HG03558 (cell line): ENCODE measurements around the gene SLC4A11.

Experiments
- ATAC-seq: cut with Tn5 transposase; IDR thresholded peaks from one replicate; pipeline ENCODE4 v1.9.1; 2021; ENCODE audit warnings: moderate number of reproducible peaks; ENCODE audit not compliant: unreplicated experiment; ENCODE audit errors: extremely low read depth

The SLC4A11 gene

DNA sequence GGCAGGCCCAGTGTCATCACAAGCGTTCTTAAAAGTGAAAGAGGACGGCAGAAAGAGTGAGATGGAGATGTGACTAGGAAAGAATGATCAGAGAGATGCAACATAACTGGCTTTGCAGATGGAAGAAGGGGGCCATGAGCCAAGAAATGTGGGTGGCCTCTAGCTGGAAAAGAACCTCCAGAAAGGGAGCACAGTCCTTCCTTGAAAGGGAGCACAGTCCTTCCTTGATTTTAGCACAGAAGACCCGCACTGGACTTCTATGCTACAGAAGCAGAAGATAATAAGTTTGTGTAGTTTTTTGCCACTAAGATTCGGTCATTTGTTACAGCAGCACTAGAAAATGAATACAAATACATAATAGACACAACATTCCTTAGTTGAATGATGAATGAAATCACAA is 58.7 kb downstream of the SLC4A11 start:
- no peak for ATAC-seq

DNA sequence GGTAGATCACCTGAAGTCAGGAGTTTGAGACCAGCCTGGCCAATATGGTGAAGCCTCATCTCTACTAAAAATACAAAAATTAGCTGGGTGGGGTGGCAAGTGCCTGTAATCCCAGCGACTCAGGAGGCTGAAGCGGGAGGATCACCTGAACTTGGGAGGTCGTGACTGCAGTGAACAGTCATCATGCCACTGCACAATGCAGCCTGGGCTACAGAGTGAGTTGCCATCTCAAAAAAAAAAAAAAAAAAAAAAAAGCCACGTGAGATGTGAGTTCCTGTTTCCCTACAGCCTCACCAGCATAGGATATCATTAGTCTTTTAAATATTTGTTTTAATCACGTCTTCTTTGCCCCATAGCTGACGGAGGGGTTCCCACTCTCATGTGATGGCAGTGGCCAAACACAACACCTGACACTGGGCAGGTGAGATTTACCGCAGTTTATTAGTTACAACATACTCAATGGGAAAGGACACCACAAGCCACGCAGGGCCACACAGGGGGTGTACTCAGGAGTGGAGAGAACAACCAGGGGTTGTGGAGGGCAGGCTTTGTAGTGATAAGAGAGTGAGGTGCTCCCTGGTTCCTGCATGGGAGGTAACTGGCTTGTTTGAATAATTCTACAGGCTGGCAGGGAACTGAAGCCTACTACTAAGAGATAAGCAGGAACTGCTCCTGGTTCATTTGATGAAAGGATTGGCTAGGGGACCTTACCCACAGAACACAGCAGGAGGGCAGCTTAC is 61.1 kb downstream of the SLC4A11 start:
- no peak for ATAC-seq
